COLO829 (cell line): Measurements from ENCODE around the gene SNAPC2.
"Not testable (repeated sequence)": the region's sequence is repeated elsewhere in the genome, so short reads cannot be mapped to it uniquely, and the experiment has no call there.

Source experiments
- DNase-seq: peaks from one replicate; pipeline ENCODE4 v3.0.0; 2012; ENCODE audit warnings: low spot score

SNAPC2 gene

GRCh38 chr19:7933411-7933810 is 13.3 kb downstream of the SNAPC2 start:
- DNase-seq = no peak

GRCh38 chr19:7933828-7934725 is 13.9 kb downstream of the SNAPC2 start:
- DNase-seq = no peak

GRCh38 chr19:7934766-7935165 is 14.6 kb downstream of the SNAPC2 start:
- no peak for DNase-seq

- DNase-seq = no peak
Observed at GRCh38 chr19:7940841-7941240, 20.7 kb downstream of the SNAPC2 start.

- DNase-seq = no peak
Observed at GRCh38 chr19:7941895-7942596, 21.9 kb downstream of the SNAPC2 start.

GRCh38 chr19:7942981-7943443 is 22.9 kb downstream of the SNAPC2 start:
- no peak for DNase-seq

- peak; percentile 95 for DNase-seq
Observed at GRCh38 chr19:7943444-7944176, 23.5 kb downstream of the SNAPC2 start, which contains the start of gene TIMM44. TSS of gene TIMM44 (minus strand) at chr19:7943666. CDS start at chr19:7943651, 15 bp downstream.

- DNase-seq = peak; percentile 88
Observed at GRCh38 chr19:7944177-7944761, 24.1 kb downstream of the SNAPC2 start.

- no peak for DNase-seq
Observed at GRCh38 chr19:7947939-7948338, 27.8 kb downstream of the SNAPC2 start.

- no peak for DNase-seq
Observed at GRCh38 chr19:7953060-7953459, 32.9 kb downstream of the SNAPC2 start.

- no peak for DNase-seq
Observed at GRCh38 chr19:7953576-7953975, 33.4 kb downstream of the SNAPC2 start.

GRCh38 chr19:7955696-7956095 is 35.6 kb downstream of the SNAPC2 start:
- no peak for DNase-seq

- DNase-seq = no peak
Observed at GRCh38 chr19:7959211-7959610, 39.1 kb downstream of the SNAPC2 start.

GRCh38 chr19:7961082-7961481 is 40.9 kb downstream of the SNAPC2 start:
- not testable (repeated sequence) for DNase-seq

- DNase-seq = no peak
Observed at GRCh38 chr19:7961920-7962626, 41.9 kb downstream of the SNAPC2 start.

- DNase-seq = no peak
Observed at GRCh38 chr19:7962644-7963268, 42.6 kb downstream of the SNAPC2 start.

- no peak for DNase-seq
Observed at GRCh38 chr19:7963566-7963965, 43.4 kb downstream of the SNAPC2 start.

- no peak for DNase-seq
Observed at GRCh38 chr19:7965259-7965841, 45.2 kb downstream of the SNAPC2 start.

GRCh38 chr19:7965921-7966665 is 46.0 kb downstream of the SNAPC2 start:
- no peak for DNase-seq
